ENCODE results near the gene TAS2R46. TPM values are rescaled to one million over a fixed set of nuclear protein-coding genes. Genes with fewer than 3 reads are reported as not detected.

Gene TAS2R46, protein sequence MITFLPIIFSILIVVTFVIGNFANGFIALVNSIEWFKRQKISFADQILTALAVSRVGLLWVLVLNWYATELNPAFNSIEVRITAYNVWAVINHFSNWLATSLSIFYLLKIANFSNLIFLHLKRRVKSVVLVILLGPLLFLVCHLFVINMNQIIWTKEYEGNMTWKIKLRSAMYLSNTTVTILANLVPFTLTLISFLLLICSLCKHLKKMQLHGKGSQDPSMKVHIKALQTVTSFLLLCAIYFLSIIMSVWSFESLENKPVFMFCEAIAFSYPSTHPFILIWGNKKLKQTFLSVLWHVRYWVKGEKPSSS
- total RNA-seq = 0.72 TPM in 1 of 2 replicates, not detected in the other

DNA sequence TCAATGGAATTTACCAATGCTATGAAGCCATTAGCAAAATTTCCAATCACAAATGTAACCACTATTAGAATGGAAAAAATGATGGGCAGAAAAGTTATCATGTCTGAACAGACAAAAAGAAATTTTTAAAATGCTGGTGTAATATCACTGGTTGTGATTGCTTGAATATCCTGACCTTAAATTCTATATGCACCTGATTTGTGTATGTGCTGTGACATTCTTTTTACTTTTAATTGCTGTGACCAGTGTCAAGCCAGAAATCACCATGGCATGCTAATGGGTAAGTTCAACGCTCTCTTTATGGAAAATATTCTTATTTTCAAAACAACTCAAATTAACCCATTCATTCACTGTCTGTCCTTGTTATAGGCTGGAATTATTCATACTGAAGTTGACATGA is at the start of gene TAS2R46:
Gene TAS2R46, minus strand, starts transcription at position 101 of the 400 bp plus-strand sequence. Its CDS starts 0 bp downstream, at position 101.

GRCh38 chr12:11092128-11092527 is 30.0 kb upstream of the TAS2R46 start, which contains the start of gene TAS2R43:
Gene TAS2R43 (minus strand): TSS chr12:11092313. CDS start chr12:11092229, 84 bp downstream.

GRCh38 chr12:11031307-11031706 is 30.8 kb downstream of the TAS2R46 start, which contains the start of gene TAS2R31:
Gene TAS2R31 (minus strand): TSS chr12:11031407. CDS start chr12:11031335, 72 bp downstream.

DNA sequence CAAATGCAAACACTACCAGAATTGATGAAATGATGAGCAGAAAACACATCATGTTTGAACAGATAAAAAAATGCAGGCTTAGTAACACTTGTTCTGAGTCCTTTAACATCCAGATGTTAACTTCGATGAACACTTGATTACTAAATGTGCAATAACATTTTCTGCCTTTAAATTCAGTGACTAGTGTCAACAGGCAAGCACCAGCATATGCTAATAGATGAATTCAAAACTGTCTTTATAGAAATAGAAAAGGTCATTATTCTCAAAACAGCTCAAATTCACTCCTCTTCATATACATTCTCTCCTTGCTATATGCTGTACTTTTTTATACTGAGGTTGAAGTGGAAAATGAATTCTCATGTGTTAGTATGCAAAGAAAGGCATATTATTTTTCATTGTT is 39.6 kb downstream of the TAS2R46 start, which contains the start of gene TAS2R19:
Gene TAS2R19, minus strand, starts transcription at position 101 of the 400 bp plus-strand sequence. Its CDS starts 49 bp downstream, at position 52.

Other genes starting within 250 kb of the TAS2R46 start
- 0.36 TPM in 1 of 2 replicates, not detected in the other for gene TAS2R10, start 235.9 kb downstream of the TAS2R46 start, total RNA-seq
- not detected in 2 replicates for gene PRR4, start 212.8 kb downstream of the TAS2R46 start, total RNA-seq
- gene PRH1, start 178.0 kb downstream of the TAS2R46 start, total RNA-seq = 2.1 and 2.9 TPM in 2 replicates
- not detected in 2 replicates for gene TAS2R13, start 152.7 kb downstream of the TAS2R46 start, total RNA-seq
- not detected in 2 replicates for gene PRH2, start 133.1 kb downstream of the TAS2R46 start, total RNA-seq
- gene TAS2R14, start 123.0 kb downstream of the TAS2R46 start, total RNA-seq = 0.54 and 1.8 TPM in 2 replicates
- gene TAS2R50, start 75.4 kb downstream of the TAS2R46 start, total RNA-seq = 0.49 TPM in 1 of 2 replicates, not detected in the other
- 0.18 and 0.32 TPM in 2 replicates for gene TAS2R20, start 64.0 kb downstream of the TAS2R46 start, total RNA-seq
- 0.49 TPM in 1 of 2 replicates, not detected in the other for gene TAS2R19, start 39.7 kb downstream of the TAS2R46 start, total RNA-seq
- gene TAS2R31, start 30.9 kb downstream of the TAS2R46 start, total RNA-seq = 0.54 and 0.81 TPM in 2 replicates
- not detected in 2 replicates for gene TAS2R43, start 30.0 kb upstream of the TAS2R46 start, total RNA-seq
- 0.49 and 1.3 TPM in 2 replicates for gene TAS2R30, start 72.3 kb upstream of the TAS2R46 start, total RNA-seq
- 7.3 and 7.6 TPM in 2 replicates for gene SMIM10L1, start 108.9 kb upstream of the TAS2R46 start, total RNA-seq
- gene TAS2R42, start 124.6 kb upstream of the TAS2R46 start, total RNA-seq = not detected in 2 replicates
- not detected in 2 replicates for gene PRB3, start 207.4 kb upstream of the TAS2R46 start, total RNA-seq
- gene PRB4, start 248.1 kb upstream of the TAS2R46 start, total RNA-seq = not detected in 2 replicates

All from cardiac atrium fibroblast (primary cell).